ENCODE data around the gene MAPK10. TPM values are rescaled to one million over a fixed set of nuclear protein-coding genes. Genes with fewer than 3 reads are reported as not detected.

The MAPK10 gene
- total and polyA plus RNA-seq, 2 of the 8 experiments (the other 6 are each of a cell fraction or from before 2014, with no cell fraction given): 2.5 to 3.1 TPM

- TF ChIP-seq CHD7 (IDR thresholded peaks at IDR 0.05; ENCODE audit: insufficient replicate concordance, low read length) (no peak), ASH2L (IDR thresholded peaks at IDR 0.05; ENCODE audit: low read length) (no peak), TBP (IDR thresholded peaks at IDR 0.05; ENCODE audit: low read depth, low read length) (no peak), HDAC2 (IDR thresholded peaks at IDR 0.05; ENCODE audit: borderline replicate concordance in 1 of 2, low read depth in 2 of 2, low read length in 2 of 2) (no peak)
These were observed 65.0 kb downstream of the MAPK10 start (continued) for GRCh38 chr4:86294883-86295282.
